H1 (cell line): ENCODE data around the gene WASL.

ENCODE experiments used
- CTCF ChIP-seq, 3 experiments: IDR thresholded peaks; 1 replicate in 2 of 3; 2 replicates in 1 of 3; pipeline versions ENCODE4 v1.5.1 to v1.6.1; 2011; ENCODE audit warnings: low read length in 3 of 3, mild to moderate bottlenecking in 3 of 3, inconsistent platforms in 2 of 3, low read depth in 1 of 3, moderate library complexity in 1 of 3; ENCODE audit not compliant: insufficient read depth in 1 of 3; ENCODE audit errors: control extremely low read depth in 1 of 3
- EZH2 ChIP-seq: fragments of 200-600 bp; sonication (generic); IDR thresholded peaks from 2 replicates; pipeline ENCODE4 v1.7.1; 2012; ENCODE audit warnings: low read depth, mild to moderate bottlenecking, moderate library complexity, low read length, inconsistent platforms; ENCODE audit not compliant: severe bottlenecking
- HDAC2 ChIP-seq, 2 experiments: fragments of 300-600 bp in 1 of 2; sonication (generic) in 1 of 2; IDR thresholded peaks; 2 replicates each; pipeline ENCODE4 v1.6.1; 2011 to 2012; ENCODE audit warnings: low read depth in 2 of 2, low read length in 2 of 2, mild to moderate bottlenecking in 2 of 2, moderate library complexity in 2 of 2, borderline replicate concordance in 1 of 2, inconsistent platforms in 1 of 2
- JUN ChIP-seq: IDR thresholded peaks from 2 replicates; pipeline ENCODE4 v1.6.1; 2011; ENCODE audit warnings: low read depth, mild to moderate bottlenecking, improper control_type of control experiment, low read length
- NANOG ChIP-seq: IDR thresholded peaks from 2 replicates; pipeline ENCODE4 v1.6.1; 2011; ENCODE audit warnings: low read length, low read depth, mild to moderate bottlenecking, inconsistent platforms; ENCODE audit not compliant: insufficient read depth, poor library complexity, severe bottlenecking
- USF2 ChIP-seq: IDR thresholded peaks from 2 replicates; pipeline ENCODE4 v1.6.1; 2011; ENCODE audit warnings: low read length, improper control_type of control experiment

GRCh38 chr7:123749537-123749857, 694 bp upstream of the WASL start:
- no peak for TF ChIP-seq USF2
- TF ChIP-seq JUN = no peak
- no peak for TF ChIP-seq NANOG
- no peak for TF ChIP-seq EZH2
- no peak for TF ChIP-seq CTCF (IDR thresholded peaks at IDR 0.05; ENCODE audit: control extremely low read depth in 1 of 3, insufficient read depth in 1 of 3, low read depth in 1 of 3, low read length in 3 of 3)
- 0 out of 4 replicates have a peak, but pooled peaks of 1 of the 2 experiments have one; percentile 23 for TF ChIP-seq HDAC2 (IDR thresholded peaks at IDR 0.05; ENCODE audit: borderline replicate concordance in 1 of 2, low read depth in 2 of 2, low read length in 2 of 2)
